ENCODE data around the gene FLOT1. TPM values are rescaled to one million over a fixed set of nuclear protein-coding genes. Genes with fewer than 3 reads are reported as not detected.

Gene FLOT1
- total RNA-seq, 2 experiments from 2014 or later, result 66.7 to 108 TPM

- intact Hi-C loops (cut with micrococcal nuclease; ENCODE audit: unreplicated experiment), result no loop called here
- Histone ChIP-seq H3K4me1 (ENCODE audit: insufficient read depth, low read length, poor library complexity, severe bottlenecking) (peaks cover 8% of the 10 kb centered on the region), H3K36me3 (ENCODE audit: insufficient read depth, low read length) (no peaks in the 10 kb centered on the region), H2AFZ (ENCODE audit: low read length) (no peak overlapping the region), H3K27ac (ENCODE audit: low read depth, low read length, poor library complexity, severe bottlenecking) (no peak overlapping the region), H3K9me3 (ENCODE audit: low read length) (no peaks in the 10 kb centered on the region), H3K4me2 (ENCODE audit: low read length) (no peak overlapping the region), H3K79me2 (ENCODE audit: insufficient read depth, low read depth, low read length) (no peaks in the 10 kb centered on the region), H3K4me3 (ENCODE audit: low read depth, low read length, poor library complexity, severe bottlenecking) (no peak overlapping the region), H3K9me2 (ENCODE audit: insufficient read depth, low read length) (no peaks in the 10 kb centered on the region), H4K20me1 (ENCODE audit: insufficient read depth, low read length) (no peaks in the 10 kb centered on the region)
- TF ChIP-seq EZH2phosphoT487 (IDR thresholded peaks at IDR 0.05; ENCODE audit: borderline replicate concordance, low read depth, low read length), result no peak
- CTCF ChIA-PET (ENCODE audit: unreplicated experiment), result no interaction called here
- DNase-seq (ENCODE audit: low spot score), result no peak
- POLR2A ChIA-PET, result no interaction called here
- no TSS peak for BruUV-seq (replicated peaks)
Observed at GRCh38 chr6:30770592-30770991, 28.1 kb upstream of the FLOT1 start.

GRCh38 chr6:30769853-30770524 lies 27.5 kb upstream of the FLOT1 start:
- CTCF ChIA-PET (ENCODE audit: unreplicated experiment), result no interaction called here

GRCh38 chr6:30769088-30769852 lies 26.8 kb upstream of the FLOT1 start:
- BruUV-seq (replicated peaks), result no TSS peak
- intact Hi-C loops (cut with micrococcal nuclease; ENCODE audit: unreplicated experiment), result no loop called here
- H3K27ac ChIP-seq (ENCODE audit: low read depth, low read length, poor library complexity, severe bottlenecking), result no peak overlapping the region
- no peaks in the 10 kb centered on the region for H3K9me3 ChIP-seq (ENCODE audit: low read length)
- ChIA-PET POLR2A (interaction anchor here (0.6 to 1.1 kb wide), 2 partner anchors 12 to 688 kb away, joined by 3 to 5 read pairs; no protein-coding TSS in a partner anchor), CTCF (ENCODE audit: unreplicated experiment) (no interaction called here)
- H3K36me3 ChIP-seq (ENCODE audit: insufficient read depth, low read length), result no peaks in the 10 kb centered on the region
- no peaks in the 10 kb centered on the region for H3K9me2 ChIP-seq (ENCODE audit: insufficient read depth, low read length)
- H2AFZ ChIP-seq (ENCODE audit: low read length), result no peak overlapping the region
- DNase-seq (ENCODE audit: low spot score), result no peak
- TF ChIP-seq, protein P1, sequence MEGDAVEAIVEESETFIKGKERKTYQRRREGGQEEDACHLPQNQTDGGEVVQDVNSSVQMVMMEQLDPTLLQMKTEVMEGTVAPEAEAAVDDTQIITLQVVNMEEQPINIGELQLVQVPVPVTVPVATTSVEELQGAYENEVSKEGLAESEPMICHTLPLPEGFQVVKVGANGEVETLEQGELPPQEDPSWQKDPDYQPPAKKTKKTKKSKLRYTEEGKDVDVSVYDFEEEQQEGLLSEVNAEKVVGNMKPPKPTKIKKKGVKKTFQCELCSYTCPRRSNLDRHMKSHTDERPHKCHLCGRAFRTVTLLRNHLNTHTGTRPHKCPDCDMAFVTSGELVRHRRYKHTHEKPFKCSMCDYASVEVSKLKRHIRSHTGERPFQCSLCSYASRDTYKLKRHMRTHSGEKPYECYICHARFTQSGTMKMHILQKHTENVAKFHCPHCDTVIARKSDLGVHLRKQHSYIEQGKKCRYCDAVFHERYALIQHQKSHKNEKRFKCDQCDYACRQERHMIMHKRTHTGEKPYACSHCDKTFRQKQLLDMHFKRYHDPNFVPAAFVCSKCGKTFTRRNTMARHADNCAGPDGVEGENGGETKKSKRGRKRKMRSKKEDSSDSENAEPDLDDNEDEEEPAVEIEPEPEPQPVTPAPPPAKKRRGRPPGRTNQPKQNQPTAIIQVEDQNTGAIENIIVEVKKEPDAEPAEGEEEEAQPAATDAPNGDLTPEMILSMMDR (conservative IDR thresholded peaks at IDR 0.05; ENCODE audit: low read length), result no peak
- TF ChIP-seq EZH2phosphoT487 (IDR thresholded peaks at IDR 0.05; ENCODE audit: borderline replicate concordance, low read depth, low read length), result no peak
- H4K20me1 ChIP-seq (ENCODE audit: insufficient read depth, low read length), result no peaks in the 10 kb centered on the region
- H3K79me2 ChIP-seq (ENCODE audit: insufficient read depth, low read depth, low read length), result no peaks in the 10 kb centered on the region
- H3K4me3 ChIP-seq (ENCODE audit: low read depth, low read length, poor library complexity, severe bottlenecking), result no peak overlapping the region
- no peak overlapping the region for H3K4me2 ChIP-seq (ENCODE audit: low read length)
- peaks cover 8% of the 10 kb centered on the region for H3K4me1 ChIP-seq (ENCODE audit: insufficient read depth, low read length, poor library complexity, severe bottlenecking)

More at GRCh38 chr6:30769853-30770524, 27.5 kb upstream of the FLOT1 start:
- POLR2A ChIA-PET, result interaction anchor here (1.1 kb wide), 1 partner anchor 13 kb away, joined by 5 read pairs; no protein-coding TSS in a partner anchor
- Histone ChIP-seq H3K4me3 (ENCODE audit: low read depth, low read length, poor library complexity, severe bottlenecking) (no peak overlapping the region), H3K79me2 (ENCODE audit: insufficient read depth, low read depth, low read length) (no peaks in the 10 kb centered on the region), H3K9me3 (ENCODE audit: low read length) (no peaks in the 10 kb centered on the region), H4K20me1 (ENCODE audit: insufficient read depth, low read length) (no peaks in the 10 kb centered on the region), H3K36me3 (ENCODE audit: insufficient read depth, low read length) (no peaks in the 10 kb centered on the region), H3K4me1 (ENCODE audit: insufficient read depth, low read length, poor library complexity, severe bottlenecking) (peaks cover 8% of the 10 kb centered on the region), H2AFZ (ENCODE audit: low read length) (no peak overlapping the region), H3K9me2 (ENCODE audit: insufficient read depth, low read length) (no peaks in the 10 kb centered on the region), H3K4me2 (ENCODE audit: low read length) (no peak overlapping the region), H3K27ac (ENCODE audit: low read depth, low read length, poor library complexity, severe bottlenecking) (no peak overlapping the region)
- no TSS peak for BruUV-seq (replicated peaks)
- no peak for TF ChIP-seq EZH2phosphoT487 (IDR thresholded peaks at IDR 0.05; ENCODE audit: borderline replicate concordance, low read depth, low read length)
- TF ChIP-seq, protein P1 (conservative IDR thresholded peaks at IDR 0.05; ENCODE audit: low read length), result no peak
- intact Hi-C loops (cut with micrococcal nuclease; ENCODE audit: unreplicated experiment), result no loop called here
- no peak for DNase-seq (ENCODE audit: low spot score)
